Skeletal muscle tissue (tissue), 4 donors: ENCODE results near the gene KRTAP5-6. TPM values are rescaled to one million over a fixed set of nuclear protein-coding genes. Genes with fewer than 3 reads are reported as not detected.
"Not testable (repeated sequence)": the region's sequence is repeated elsewhere in the genome, so short reads cannot be mapped to it uniquely, and the experiment has no call there.

Source experiments
- H3K27ac ChIP-seq: one replicate; pipeline ENCODE4 v1.7.0; 2013; ENCODE audit warnings: mild to moderate bottlenecking, low read depth, low read length, inconsistent platforms
- H3K27me3 ChIP-seq, 3 donors: one replicate each; pipeline ENCODE4 v1.7.0; 2013; ENCODE audit warnings: low read length in 3 of 3; ENCODE audit not compliant: control insufficient read depth in 3 of 3, insufficient read depth in 3 of 3
- H3K36me3 ChIP-seq, 3 donors: one replicate each; pipeline ENCODE4 v1.7.0; 2013; ENCODE audit warnings: low read length in 3 of 3; ENCODE audit not compliant: control insufficient read depth in 3 of 3, insufficient read depth in 3 of 3
- H3K4me1 ChIP-seq, 3 donors: one replicate each; pipeline ENCODE4 v1.7.0; 2013; ENCODE audit warnings: low read length in 3 of 3, mild to moderate bottlenecking in 3 of 3; ENCODE audit not compliant: control insufficient read depth in 3 of 3, insufficient read depth in 3 of 3
- H3K4me3 ChIP-seq, 3 donors: one replicate each; pipeline ENCODE4 v1.7.0; 2013; ENCODE audit warnings: low read length in 3 of 3
- H3K9ac ChIP-seq, 3 donors: one replicate each; pipeline ENCODE4 v1.7.0; 2013; ENCODE audit warnings: low read length in 3 of 3, mild to moderate bottlenecking in 3 of 3, moderate library complexity in 2 of 3, low read depth in 1 of 3
- H3K9me3 ChIP-seq, 3 donors: one replicate each; pipeline ENCODE4 v1.7.0; 2013; ENCODE audit warnings: low read length in 3 of 3; ENCODE audit not compliant: control insufficient read depth in 3 of 3
- total RNA-seq: library from RNA; depleted of rRNA; stranded (reverse); fragments of >200 nt; gene quantifications from one replicate; pipeline ENCODE4 v1.2.3, GENCODE V29; 2014
- donor health status: Osteomylitis.

KRTAP5-6 gene
- total RNA-seq, 1 donor from 2014 or later, result not detected

DNA sequence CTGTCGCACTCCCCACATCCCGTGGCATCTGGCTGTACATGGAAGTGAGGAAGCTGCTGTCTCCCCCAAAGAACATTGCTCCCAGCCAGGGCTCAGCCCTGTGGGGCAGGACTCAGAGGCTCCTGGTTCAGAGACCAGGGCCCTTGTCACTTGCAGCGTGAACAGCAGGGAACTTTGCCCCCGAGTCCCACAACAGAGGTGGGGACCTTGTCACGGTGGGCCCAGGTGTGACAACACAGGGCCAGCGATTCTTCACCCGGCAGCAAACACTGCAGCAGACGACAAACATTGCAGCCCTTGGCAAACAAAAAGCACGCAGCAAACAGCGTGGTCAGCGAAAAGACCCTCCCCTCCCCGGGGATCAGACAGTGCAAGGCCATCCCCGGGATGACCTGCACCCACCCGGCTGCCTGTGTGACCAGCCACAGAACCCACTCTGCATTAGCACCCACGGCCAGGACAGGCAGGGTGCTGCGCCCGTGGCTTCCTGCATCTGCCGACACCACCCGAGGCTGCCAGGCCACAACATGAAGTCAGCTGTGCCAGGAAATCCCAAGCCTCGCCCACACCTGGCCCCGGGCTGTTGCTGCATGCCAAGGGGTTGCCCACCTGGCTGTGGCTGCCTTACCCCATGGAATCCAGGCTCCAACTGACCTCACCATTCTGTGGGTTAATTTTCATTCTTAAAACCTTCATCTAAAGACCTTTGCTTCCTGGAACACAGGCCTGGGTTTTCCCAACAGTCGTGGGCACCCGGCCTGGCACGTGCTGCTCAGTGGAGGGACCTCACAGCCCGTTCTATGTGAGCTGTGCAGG is 35.3 kb upstream of the KRTAP5-6 start:
- not testable (repeated sequence) for H3K4me1 ChIP-seq, H3K9ac ChIP-seq, H3K27ac ChIP-seq, H3K27me3 ChIP-seq, H3K4me3 ChIP-seq, H3K36me3 ChIP-seq, H3K9me3 ChIP-seq

DNA sequence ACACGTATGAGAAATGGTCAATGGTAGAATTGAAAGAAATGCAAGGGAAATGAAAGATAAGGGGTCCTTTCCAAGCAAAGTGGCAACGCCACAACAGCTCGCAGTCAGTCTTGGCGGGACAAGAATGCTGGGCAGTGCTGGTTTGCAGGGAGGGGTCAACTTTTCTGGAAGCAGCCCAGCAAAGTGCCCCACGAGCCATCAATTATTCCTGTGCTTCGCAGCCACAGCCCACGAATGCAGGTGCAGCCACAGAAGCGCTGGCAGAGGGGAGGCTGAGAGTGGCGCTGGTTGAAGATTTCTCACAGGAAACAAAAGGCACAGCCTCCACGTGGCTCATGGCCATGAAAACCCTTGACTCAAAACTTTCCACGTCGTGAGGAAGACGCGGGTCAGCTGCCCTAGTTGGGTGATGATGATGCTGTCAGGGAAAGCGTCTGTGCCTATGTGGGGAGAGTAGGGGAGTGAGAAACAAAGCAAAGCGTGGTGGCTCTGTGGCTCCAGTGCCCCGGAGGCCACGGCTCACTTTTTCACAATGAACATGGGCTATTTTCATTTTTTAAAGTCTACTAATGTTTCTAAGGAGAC is 34.2 kb upstream of the KRTAP5-6 start:
- H3K4me1 ChIP-seq, H3K36me3 ChIP-seq, H3K4me3 ChIP-seq, H3K9me3 ChIP-seq, H3K27ac ChIP-seq, H3K9ac ChIP-seq: not testable (repeated sequence)
- H3K27me3 ChIP-seq, result peaks cover under 1 to 14% (median 8%) of the 10 kb centered on the region in 3 donors

DNA sequence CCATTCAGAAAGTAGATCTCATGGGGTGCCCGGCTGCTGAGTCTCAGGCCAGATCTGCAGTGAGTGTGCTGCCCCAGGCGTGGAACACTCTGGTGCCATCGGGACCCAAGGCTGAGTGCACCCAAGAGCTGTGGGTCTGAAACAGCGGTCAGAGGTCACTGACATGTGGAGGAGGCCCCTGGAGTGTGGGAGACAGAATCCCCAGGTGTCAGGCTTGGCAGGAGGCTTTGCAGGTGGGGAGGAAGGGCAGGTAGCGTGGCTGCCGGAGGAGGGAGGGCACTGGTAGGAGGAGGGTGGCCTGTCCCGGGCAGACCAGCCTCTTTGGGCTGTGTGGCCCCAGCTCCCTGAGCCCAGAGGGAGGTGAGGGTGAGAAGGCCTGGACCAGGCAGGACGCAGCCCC is 31.7 kb upstream of the KRTAP5-6 start:
- Histone ChIP-seq H3K4me3 (no peak overlapping the region), H3K9me3 (no peaks in the 10 kb centered on the region), H3K27ac (no peak overlapping the region), H3K4me1 (no peaks in the 10 kb centered on the region), H3K27me3 (peaks cover 21 to 34% (median 25%) of the 10 kb centered on the region in 3 donors), H3K9ac (no peak overlapping the region), H3K36me3 (no peaks in the 10 kb centered on the region)

DNA sequence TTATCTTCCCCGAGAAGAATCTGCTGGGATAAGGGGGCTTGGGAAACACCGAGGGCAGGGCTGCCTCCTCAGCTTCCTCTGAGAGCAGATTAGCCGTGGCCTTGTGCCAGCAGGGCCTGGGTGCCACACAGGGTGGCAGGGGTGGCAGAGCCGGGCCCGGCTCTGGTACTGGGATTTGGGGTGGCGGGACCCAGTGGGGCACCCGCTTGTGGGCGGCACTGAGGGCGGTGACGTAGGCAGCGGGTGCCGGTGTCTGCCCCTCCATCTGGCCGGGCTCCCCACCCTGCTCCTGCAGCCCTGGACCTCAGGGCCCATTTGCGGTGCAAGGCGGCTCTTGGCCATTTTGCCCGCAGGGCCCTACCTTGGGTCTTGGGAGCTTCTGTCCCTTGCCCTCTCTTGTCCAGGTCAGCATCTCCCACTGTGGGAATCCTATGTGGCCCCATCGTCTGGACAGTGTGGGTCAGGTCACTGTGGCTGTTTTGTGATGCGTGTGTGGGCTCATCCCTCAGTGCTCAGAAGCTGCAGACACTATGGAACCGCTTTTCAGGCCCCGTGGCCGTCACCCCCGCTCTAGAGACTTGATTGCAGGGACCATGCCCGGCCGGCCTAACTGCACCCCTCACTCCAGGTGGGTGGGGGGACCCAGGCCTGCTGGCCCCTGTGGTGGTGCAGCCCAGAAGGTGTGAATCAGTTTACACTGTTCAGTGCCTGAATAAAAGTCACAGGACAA is 29.7 kb upstream of the KRTAP5-6 start:
- Histone ChIP-seq H3K4me1 (no peaks in the 10 kb centered on the region), H3K4me3 (no peak overlapping the region), H3K9ac (no peak overlapping the region), H3K27ac (no peak overlapping the region), H3K36me3 (no peaks in the 10 kb centered on the region), H3K27me3 (peaks cover 26 to 38% (median 28%) of the 10 kb centered on the region in 3 donors), H3K9me3 (no peaks in the 10 kb centered on the region)

DNA sequence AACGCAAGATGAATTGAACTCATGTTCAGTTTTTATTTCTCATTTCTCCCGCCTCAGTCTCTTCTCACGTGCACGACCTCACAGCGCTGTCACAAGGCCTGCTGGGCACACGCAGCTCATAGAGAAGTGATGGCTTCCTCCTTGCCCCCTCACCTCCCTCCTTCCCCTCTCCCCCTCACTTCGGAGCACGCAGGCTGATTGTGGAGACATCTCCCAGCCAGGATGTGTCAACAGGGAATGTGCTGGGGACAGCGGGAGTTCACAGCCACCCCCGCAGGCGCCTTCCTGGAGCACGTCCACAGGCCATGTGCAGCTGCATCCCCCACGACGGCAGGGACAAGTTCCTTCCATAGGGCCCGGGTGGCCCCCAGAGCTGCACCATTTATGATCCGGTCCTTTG is 29.1 kb upstream of the KRTAP5-6 start:
- Histone ChIP-seq H3K9ac (no peak overlapping the region), H3K9me3 (no peaks in the 10 kb centered on the region), H3K27me3 (peaks cover 26 to 43% (median 32%) of the 10 kb centered on the region in 3 donors), H3K36me3 (no peaks in the 10 kb centered on the region), H3K27ac (no peak overlapping the region), H3K4me1 (no peaks in the 10 kb centered on the region), H3K4me3 (no peak overlapping the region)

DNA sequence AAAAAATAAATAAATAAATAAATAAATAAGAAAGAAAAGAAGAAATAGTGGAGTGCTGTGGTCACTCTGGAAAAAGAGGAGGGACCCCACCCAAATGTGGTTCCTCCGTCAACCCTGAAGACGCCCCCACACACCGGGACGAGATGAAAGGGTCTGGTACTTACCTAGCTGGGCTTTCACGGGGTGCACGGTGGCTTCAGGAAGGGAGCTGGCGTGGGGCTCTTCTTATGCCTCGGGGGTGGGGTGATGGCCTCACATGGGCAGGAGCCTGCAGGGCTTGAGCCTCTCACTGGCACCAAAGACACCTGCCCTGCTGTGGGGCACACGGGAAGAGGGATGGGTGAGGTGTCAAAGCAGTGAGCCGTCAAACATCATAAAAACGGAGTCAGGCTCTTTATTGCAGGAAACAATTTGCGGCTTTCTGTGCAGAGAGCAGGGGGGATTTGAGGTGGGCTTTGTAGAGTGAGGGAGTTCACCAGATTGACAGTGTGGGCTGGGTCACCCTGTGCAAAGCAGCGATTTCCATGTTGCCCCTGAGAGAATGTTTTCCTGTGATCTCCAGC is 28.0 kb upstream of the KRTAP5-6 start:
- H3K4me1 ChIP-seq, result no peaks in the 10 kb centered on the region
- H3K27me3 ChIP-seq, result peaks cover 30 to 45% (median 39%) of the 10 kb centered on the region in 3 donors

DNA sequence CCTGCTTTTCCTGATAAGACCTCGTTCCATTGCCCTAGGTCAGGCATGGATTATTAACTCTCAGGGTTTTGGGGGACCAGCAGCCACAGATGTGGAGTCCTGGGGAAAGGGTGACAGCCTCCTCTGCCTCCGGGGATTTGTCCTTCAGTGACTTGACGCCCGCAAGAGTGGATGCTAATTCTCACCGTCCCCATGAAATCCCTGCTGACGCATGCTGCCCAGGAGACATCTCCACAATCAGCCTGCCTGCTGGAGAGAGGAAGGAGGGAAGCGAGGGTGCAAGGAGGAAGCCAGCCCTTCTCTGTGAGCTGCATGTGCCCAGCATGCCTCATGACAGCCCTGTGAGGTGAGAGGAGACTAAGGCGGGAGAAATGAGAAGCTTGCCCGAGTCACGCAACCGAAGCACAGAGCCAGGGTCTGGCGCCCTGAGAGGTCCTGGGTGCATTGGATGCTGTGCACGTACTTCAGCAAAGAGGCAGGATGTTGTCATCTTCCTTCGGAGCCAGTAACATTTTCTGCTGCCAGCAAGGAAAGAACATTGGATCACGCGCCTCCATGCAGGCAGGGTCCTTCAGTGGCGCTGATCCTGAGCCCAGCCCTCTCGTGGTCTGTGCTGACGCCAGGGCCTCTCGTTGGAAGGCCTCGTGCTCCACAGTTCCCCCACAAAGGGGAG is 27.3 kb upstream of the KRTAP5-6 start:
- H3K36me3 ChIP-seq, result no peaks in the 10 kb centered on the region
- no peaks in the 10 kb centered on the region for H3K9me3 ChIP-seq
- H3K9ac ChIP-seq, result no peak overlapping the region
- H3K4me1 ChIP-seq, result no peaks in the 10 kb centered on the region
- H3K4me3 ChIP-seq, result no peak overlapping the region
- peaks cover 37 to 51% (median 44%) of the 10 kb centered on the region in 3 donors for H3K27me3 ChIP-seq
- H3K27ac ChIP-seq, result no peak overlapping the region

More for the DNA sequence above, 28.0 kb upstream of the KRTAP5-6 start:
- Histone ChIP-seq H3K9me3 (no peaks in the 10 kb centered on the region), H3K9ac (no peak overlapping the region), H3K27ac (no peak overlapping the region), H3K36me3 (no peaks in the 10 kb centered on the region), H3K4me3 (no peak overlapping the region)

DNA sequence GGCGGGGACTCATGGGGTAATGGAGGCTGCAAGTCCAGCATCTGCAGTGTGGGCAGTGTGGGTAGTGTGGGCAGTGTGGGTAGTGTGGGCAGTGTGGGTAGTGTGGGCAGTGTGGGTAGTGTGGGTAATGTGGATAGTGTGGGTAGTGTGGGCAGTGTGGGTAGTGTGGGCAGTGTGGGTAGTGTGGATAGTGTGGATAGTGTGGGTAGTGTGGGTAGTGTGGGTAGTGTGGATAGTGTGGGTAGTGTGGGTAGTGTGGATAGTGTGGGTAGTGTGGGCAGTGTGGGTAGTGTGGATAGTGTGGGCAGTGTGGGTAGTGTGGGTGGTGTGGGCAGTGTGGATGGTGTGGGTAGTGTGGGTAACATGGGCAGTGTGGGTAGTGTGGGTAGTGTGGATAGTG is 26.5 kb upstream of the KRTAP5-6 start:
- not testable (repeated sequence) for H3K36me3 ChIP-seq, H3K4me3 ChIP-seq, H3K4me1 ChIP-seq, H3K9ac ChIP-seq, H3K9me3 ChIP-seq, H3K27ac ChIP-seq
- H3K27me3 ChIP-seq, result peaks cover 41 to 57% (median 52%) of the 10 kb centered on the region in 3 donors

DNA sequence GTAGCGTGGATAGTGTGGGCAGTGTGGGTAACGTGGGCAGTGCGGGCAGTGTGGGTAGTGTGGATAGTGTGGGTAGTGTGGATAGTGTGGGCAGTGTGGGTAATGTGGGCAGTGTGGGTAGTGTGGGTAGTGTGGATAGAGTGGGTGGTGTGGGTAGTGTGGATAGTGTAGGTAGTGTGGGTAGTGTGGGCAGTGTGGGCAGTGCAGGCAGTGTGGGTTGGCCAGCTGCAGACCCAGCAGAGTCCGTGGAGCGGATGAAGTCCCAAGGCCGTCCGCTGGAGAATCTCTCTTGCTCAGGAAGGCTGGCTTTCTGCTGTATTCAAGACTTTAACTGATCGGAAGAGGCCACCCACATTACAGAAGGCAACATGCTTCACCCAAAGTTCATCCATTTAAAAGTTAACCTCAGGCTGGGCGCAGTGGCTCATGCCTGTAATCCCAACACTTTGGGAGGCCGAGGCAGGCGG is 26.1 kb upstream of the KRTAP5-6 start:
- H3K9me3 ChIP-seq, result no peaks in the 10 kb centered on the region
- H3K36me3 ChIP-seq, result no peaks in the 10 kb centered on the region
- H3K4me3 ChIP-seq, result no peak overlapping the region
- H3K4me1 ChIP-seq, result no peaks in the 10 kb centered on the region
- peaks cover 41 to 62% (median 56%) of the 10 kb centered on the region in 3 donors for H3K27me3 ChIP-seq
- H3K9ac ChIP-seq, result no peak overlapping the region
- H3K27ac ChIP-seq, result no peak overlapping the region
